HG02884 (cell line): ENCODE data around the gene CORO1C.

Experiments
- ATAC-seq: cut with Tn5 transposase; IDR thresholded peaks from one replicate; pipeline ENCODE4 v1.9.1; 2021; ENCODE audit warnings: mild to moderate bottlenecking, moderate library complexity; ENCODE audit not compliant: unreplicated experiment

The CORO1C gene

GRCh38 chr12:108727868-108728735 is 3.2 kb downstream of the CORO1C start:
- no peak for ATAC-seq

- ATAC-seq = no peak
Measured at GRCh38 chr12:108727161-108727560, 4.2 kb downstream of the CORO1C start.

- ATAC-seq = no peak
Measured at GRCh38 chr12:108724890-108725151, 6.5 kb downstream of the CORO1C start.

- no peak for ATAC-seq
Measured at GRCh38 chr12:108724054-108724889, 7.0 kb downstream of the CORO1C start.

DNA sequence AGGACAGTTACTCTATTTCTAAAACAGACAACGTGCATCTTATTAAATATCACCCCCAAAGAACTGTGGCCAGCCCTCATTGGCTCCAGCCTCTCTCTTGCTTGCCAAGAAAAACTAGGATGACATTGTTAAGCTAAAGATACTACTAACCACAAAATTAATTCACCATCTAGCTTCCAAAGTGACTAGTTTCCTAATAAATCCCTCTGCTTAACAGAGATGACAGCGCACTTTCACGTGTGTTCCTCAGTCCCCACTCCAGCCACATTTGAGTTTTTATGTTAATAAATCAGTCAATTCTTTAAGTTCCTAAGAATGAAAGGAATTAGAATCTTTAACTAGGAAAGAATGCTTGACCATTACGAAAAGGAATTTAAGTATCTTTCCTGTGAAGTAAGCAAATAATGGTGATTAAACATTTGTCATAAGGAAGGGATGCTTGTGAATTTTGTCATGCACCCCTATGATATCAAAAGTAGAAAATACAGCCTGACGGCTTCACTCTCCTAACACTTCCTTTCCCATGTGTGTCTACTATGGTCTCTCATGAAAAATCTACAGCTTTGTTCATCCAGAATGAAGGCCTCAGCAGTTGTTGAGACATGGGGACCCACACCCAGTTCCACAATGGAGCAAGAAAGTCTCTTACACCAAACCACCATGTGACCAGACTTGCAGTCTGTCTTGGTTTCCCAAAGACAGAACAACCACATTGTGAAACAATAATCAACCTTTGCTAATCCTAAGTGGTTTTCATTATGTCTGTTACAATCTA is 8.1 kb downstream of the CORO1C start:
- no peak for ATAC-seq

DNA sequence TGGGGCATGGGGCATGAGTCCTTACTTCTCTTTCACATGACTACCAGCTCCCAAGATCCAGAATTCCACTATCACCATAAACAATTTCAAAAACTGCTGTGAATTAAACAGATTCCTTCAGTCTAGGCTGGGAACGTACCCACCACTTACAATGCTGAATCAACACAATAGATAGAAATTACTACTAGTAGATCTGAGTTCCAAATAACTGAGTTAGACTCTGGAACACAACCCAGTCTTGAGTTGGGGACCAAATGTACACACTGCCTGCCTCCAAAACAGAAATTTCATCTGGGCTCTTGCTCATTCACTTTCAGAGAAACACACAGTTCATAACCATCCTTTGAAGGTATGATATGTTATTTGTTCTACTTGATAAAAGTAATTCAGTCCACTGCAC is 8.9 kb downstream of the CORO1C start:
- no peak for ATAC-seq

GRCh38 chr12:108721824-108722223 is 9.5 kb downstream of the CORO1C start:
- no peak for ATAC-seq

DNA sequence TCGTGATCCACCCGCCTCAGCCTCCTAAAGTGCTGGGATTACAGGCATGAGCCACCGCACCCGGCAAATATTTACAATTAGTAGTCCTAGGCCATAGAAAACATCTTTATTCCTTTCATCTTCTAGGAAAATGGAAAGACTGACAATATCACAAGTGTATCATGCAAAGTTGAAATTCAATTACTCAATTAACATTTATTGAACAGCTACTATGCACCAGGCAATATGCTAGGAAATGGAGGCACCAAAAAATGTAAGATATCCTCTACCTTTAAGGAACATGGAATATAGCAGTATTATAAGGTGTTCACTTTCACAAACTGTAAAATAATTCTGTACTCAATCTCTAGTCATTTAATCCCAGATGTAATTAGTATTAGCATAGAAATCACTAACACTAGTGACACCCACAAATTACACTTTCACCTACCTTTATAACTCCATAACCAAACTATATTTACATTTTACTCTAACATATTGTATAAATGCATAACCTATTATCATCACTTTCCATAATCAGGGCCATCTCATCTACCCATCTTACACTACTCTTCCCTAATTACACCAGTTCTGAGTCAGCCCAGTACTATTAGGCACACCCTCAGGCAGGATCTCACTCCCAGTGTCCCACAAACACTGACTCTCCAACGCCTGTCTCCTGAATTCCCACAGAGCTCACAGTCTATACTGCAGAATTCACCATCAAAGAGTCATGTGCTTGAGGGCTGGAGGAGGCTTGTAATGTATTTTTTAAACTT is 10.4 kb downstream of the CORO1C start:
- no peak for ATAC-seq

DNA sequence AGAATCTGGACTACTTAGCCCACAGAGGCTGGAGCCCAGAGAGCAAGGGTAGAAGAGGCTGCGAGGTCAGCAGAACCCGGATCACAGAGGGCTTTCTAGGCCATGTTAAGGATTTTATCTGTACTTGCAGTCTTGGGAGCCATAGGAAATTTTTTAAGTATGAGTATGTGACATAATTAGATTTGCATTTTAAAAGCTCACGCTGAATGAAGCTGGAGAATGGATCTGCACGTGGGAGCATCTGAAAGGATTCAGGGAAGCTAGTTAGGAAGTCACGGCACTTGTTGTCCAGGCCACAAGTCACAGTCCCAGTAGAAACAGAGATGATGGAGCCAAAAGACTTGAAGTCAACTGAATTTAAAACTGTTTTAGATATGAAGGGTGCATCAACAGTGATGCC is 14.1 kb downstream of the CORO1C start:
- ATAC-seq = no peak

DNA sequence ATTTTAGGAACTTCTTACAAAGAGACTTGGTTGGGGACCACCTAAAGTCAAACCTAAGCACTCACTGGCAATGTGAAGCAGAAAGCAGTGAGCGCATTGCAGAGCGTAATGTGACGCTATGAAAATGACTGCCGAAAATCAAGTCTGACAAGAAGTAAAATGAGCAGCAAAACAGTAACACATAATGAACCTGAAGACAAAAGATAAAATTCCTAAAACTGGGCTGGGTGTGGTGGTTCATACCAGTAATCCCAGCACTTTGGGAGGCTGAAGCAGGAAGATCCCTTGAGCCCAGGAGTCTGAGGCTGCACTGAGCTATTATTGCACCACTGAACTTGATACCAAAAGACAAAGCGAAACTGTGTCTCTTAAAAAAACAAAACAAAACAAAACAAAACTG is 16.5 kb downstream of the CORO1C start:
- ATAC-seq = no peak

DNA sequence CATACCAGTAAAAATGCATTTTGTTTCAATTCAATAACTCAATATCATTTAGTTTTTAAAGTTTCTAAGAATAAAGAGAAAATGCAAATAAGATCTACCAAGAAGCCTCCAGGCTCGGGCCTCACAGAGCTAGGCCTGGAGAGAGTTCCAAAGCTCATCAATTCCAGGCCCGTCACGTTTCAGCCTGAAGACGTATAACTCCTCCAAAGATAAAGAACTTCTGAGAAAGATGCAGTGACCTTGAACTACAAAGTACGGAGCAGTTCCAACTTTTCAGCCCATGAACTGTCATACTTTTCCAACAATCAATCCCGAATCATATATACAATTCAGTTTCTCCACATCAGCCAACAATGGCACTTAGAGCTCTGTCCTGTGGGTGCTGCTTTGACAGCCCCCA is 17.8 kb downstream of the CORO1C start:
- ATAC-seq = no peak

GRCh38 chr12:108712925-108713203 is 18.5 kb downstream of the CORO1C start:
- no peak for ATAC-seq

DNA sequence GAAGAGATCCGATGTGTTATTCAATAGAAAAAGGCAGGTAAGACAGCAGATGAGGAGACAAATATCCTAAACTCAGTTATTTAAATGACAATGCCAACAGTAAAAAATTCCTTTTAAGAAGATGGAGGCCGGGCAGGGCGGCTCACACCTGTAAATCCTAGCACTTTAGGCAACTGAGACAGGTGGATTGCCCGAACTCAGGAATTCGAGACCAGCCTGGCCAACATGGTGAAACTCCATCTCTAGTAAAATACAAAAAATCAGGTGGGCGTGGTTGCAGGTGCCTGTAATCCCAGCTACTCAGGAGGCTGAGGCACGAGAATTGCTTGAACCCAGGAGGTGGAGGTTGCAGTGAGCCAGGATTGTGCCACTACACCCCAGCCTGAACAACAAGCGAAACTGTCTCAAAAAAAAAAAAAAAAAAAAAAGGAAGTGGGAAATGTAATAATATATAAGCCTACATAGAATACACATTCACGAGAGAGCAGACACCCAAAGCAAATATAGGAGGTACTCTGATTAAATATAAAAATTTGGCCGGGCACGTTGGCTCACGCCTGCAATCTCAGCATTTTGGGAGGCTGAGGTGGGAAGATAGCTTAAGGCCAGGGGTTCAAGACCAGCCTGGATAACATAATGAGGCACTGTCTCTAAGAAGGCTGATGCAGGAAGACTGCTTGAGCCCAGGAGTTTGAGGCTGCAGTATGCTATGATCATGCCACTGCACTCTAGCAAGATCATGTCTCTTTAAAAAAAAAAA is 19.0 kb downstream of the CORO1C start:
- ATAC-seq = no peak

DNA sequence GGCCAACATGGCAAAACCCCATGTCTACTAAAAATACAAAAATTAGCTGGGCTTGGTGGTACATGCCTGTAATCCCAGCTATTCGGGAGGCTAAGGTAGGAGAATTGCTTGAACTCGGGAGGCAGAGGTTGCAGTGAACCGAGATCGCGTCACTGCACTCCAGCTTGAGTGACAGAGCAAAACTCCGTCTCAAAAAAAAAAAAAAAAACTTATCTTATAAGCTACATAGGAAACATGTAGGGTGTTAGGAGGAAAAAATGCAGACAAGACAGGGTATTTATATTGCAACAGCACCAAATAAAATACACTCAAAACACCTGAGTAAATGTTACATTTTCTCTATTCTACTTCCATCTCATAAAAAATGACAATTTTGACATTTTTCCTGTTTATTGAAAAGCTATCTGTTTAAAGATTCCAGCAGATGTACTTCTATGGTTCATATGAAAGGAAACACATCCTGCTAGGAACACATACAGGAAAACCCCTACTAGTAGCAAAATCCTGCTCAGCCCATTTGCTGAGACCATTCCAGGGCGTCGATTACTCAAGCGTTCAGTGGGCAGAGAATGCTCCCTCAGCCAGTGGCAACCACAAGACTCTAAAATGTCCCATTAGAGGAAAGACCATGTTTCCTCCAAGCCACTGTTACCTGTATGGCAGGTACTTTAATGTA is 19.7 kb downstream of the CORO1C start:
- no peak for ATAC-seq

GRCh38 chr12:108709697-108710096 is 21.6 kb downstream of the CORO1C start:
- ATAC-seq = no peak

- no peak for ATAC-seq
Measured at GRCh38 chr12:108704527-108704926, 26.8 kb downstream of the CORO1C start.

DNA sequence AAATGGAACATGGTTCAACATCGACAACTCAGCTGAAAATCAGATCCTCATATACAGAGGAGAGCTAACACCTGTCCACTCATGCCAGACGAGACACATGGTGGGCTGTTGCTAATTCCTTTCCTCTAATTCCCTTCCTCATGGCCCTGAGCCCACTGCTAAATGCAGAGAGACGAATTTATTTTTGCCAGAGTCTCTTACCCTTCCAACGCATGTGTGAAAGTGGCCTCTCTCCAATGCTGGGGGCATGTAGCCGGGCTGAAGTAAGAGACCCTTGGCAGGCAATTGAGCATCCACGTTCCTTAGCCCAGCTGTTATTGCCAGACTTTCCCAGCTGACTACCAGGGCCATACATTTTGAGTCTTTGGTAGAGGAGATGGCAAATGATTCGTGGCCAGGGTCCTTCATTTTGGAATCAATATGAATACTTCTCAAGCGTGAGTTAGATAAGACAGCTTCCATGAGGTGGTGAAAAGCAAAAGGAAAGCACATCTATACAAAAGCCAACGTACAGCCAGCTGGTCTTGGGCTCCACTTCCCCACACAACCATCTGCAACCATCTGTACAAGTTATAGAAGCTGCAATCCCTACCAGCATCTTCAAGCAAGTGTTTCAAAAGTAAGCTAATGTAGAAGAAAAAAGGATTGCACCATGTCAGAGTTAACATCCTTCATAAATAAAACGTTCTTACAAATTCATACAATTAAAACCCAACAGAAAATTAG is 28.6 kb downstream of the CORO1C start:
- no peak for ATAC-seq

GRCh38 chr12:108701779-108702441 is 29.4 kb downstream of the CORO1C start:
- no peak for ATAC-seq
